Retinal pigment epithelial cell (primary cell): ENCODE measurements around the gene NUP58.

Experiments used
- DNase-seq: peaks from one replicate; pipeline ENCODE4 v3.0.0-alpha.2; 2010; ENCODE audit warnings: low read depth
- H3K4me3 ChIP-seq: 2 replicates; pipeline ENCODE4 v1.5.1; 2011; ENCODE audit warnings: mild to moderate bottlenecking, low read length, control low read depth, moderate library complexity
- TF ChIP-seq, protein P1 (sequence below): conservative IDR thresholded peaks from 2 replicates; pipeline ENCODE4 v1.5.1; 2011; ENCODE audit warnings: low read depth, low read length, control low read depth, inconsistent platforms

The NUP58 gene

DNA sequence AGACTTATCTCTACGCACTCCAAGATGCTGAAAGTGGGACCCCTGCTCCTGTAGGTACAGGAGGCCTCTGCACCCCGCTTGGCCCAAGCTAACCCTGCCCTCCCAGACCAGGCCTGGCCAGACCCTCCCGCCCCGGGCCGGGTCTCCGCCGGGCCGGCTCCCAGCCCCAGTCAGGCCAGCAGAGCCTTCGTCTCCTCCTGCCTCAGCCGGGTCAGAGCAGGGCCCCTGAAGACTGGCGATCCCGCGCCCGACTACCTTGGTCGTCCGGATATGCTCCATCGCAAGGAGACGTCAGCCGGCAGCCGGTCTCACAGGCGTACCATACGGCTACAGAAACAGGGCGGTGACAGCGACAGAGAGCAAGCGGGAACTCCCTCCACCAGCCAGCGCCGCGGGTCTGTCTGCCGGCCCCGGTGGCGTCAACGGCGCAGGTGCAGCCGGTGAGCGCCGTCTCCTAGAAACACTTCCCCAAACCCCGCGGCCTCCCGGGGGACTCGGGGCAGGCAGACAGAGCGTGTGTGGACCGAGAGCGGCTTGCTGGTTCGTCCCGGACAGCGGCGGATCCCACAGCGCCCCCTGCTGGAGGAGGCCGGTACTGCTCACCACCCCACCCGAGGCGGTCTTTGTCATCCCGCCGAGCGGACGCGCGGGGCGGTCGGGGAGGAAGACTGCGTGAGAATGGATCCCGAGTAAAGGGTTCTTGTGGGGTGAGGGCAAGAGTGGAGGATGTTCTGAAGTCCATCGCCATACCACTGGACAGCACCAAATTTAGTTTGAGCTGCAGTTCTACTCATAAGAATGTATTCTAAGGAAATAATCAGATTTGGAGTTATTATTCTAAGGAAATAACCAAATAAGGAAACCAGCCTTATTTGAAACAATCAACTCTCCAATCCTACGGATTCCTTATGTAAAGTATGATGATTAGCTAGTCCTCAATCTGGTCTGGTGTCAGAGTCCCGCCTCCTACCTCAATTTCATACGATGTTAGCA is 14.2 kb upstream of the NUP58 start, which contains the start of gene MTMR6:
Gene MTMR6, minus strand, starts transcription at position 520 of the 993 bp plus-strand sequence. Its CDS starts 241 bp downstream, at position 279.
- no peak for DNase-seq
- TF ChIP-seq, protein P1, sequence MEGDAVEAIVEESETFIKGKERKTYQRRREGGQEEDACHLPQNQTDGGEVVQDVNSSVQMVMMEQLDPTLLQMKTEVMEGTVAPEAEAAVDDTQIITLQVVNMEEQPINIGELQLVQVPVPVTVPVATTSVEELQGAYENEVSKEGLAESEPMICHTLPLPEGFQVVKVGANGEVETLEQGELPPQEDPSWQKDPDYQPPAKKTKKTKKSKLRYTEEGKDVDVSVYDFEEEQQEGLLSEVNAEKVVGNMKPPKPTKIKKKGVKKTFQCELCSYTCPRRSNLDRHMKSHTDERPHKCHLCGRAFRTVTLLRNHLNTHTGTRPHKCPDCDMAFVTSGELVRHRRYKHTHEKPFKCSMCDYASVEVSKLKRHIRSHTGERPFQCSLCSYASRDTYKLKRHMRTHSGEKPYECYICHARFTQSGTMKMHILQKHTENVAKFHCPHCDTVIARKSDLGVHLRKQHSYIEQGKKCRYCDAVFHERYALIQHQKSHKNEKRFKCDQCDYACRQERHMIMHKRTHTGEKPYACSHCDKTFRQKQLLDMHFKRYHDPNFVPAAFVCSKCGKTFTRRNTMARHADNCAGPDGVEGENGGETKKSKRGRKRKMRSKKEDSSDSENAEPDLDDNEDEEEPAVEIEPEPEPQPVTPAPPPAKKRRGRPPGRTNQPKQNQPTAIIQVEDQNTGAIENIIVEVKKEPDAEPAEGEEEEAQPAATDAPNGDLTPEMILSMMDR: peak; percentile 94
- H3K4me3 ChIP-seq: peak within 1 kb of the TSS; percentile 75

DNA sequence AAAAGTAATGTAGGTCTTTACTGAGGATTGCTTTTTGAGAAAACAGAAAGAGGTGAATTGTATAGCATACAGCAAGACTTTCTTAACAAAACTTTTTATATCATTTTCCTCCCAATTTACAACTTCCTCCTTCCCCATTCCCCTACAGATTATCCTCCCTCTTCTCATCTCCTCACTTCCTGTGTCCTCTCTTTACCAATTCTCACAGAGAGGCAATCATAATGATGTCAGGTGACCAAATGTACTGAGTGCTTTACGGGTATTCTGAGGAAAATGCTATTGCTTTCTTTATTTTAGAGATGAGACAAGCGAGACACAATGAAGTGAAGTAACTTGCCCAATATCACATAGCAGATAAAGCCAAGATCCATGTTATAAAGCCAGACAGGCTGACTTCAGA is 12.5 kb upstream of the NUP58 start:
- TF ChIP-seq, protein P1: no peak
- H3K4me3 ChIP-seq: no peak overlapping the region
- no peak for DNase-seq

DNA sequence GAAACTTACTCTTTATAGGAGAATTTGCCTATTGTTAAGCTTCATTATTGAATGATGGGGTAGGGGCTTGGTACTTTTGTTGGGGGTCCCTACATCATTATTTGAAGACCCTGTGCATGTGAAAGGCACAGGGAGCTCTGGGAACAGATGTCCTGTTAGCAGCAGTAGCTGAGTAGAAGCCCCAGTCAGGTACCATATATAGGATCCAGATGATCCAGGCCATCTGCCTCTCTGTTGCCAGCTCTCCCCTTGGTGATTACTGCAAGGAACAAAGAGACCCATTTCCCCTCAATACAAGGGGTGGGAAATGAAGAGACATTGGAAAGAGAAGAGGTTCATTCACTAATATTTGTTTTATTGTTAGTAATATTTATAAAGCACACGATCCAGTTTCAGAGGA is 9.7 kb upstream of the NUP58 start:
- TF ChIP-seq, protein P1: no peak
- no peak for DNase-seq
- no peak overlapping the region for H3K4me3 ChIP-seq

DNA sequence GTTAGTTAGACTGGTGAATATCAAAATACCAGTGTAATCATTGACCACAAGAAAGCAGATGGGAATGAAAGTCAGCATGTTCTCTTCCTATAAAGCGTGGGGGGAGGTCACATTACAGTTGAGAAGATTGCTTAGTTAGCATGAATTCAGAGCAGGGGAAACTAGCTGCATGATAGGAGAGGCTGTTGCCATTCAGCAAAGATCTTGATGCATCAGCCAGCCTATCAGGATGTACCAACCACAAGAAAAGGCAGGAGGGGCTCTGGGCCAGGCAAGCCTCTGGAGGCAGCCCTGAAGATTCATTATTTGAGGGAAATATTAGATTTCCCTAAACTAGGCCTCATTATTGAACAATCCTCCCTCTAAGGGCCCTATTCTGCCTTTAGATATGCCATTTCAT is 9.1 kb upstream of the NUP58 start:
- no peak for DNase-seq

DNA sequence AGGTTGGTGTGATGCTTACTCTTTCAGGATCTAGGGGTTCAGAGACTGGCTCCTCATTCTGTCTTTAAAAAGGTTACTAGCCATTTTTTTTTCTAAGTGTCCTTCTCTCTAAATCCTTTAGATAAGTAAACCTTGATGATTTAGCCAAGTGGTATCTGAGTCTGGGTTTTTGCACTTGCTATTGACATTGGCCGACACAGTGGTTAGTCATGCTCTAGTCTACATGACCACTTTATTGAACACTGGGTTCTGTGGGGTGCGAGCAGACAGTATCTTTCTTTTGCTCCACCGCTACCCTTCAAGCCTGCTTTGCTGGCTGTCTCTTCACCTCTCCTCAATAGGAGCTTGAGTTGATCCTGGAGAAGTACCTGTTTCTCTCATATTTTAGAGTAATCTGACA is 6.2 kb upstream of the NUP58 start:
- no peak overlapping the region for H3K4me3 ChIP-seq
- DNase-seq: no peak
- TF ChIP-seq, protein P1: no peak

More for the DNA sequence above, 9.1 kb upstream of the NUP58 start:
- no peak overlapping the region for H3K4me3 ChIP-seq
- TF ChIP-seq, protein P1: no peak

DNA sequence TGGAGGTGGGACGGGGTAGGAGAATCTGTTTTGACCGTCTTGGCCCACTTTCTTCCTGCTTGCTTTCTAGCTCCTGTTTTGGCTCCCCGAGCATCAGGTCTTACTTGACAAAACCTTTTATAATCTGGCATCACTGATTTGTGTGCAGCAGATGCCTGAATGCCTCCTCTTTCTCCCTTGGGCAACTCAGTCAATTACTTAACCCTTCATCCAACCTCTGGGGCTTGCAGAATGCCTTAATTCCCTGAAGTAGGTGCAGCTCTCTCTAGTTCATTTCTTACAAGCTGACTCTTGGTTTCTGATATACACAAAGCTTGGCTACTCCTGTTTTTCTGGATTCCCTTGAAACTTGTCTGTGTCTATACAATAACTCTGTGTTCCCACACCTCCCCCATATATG is 5.7 kb upstream of the NUP58 start:
- TF ChIP-seq, protein P1: no peak
- DNase-seq: no peak
- no peak overlapping the region for H3K4me3 ChIP-seq
